Neural crest cell (in vitro differentiated cells): ENCODE results near the gene ABCG2. TPM values are rescaled to one million over a fixed set of nuclear protein-coding genes. Genes with fewer than 3 reads are reported as not detected.

Experiments
- DNase-seq: peaks from one replicate; pipeline ENCODE4 v3.0.0; 2021; ENCODE audit warnings: low read depth, mixed read lengths, low spot score
- H3K27ac Mint-ChIP-seq: one replicate; pipeline ENCODE4 v1.8.0; 2021; ENCODE audit warnings: mild to moderate bottlenecking, mixed read lengths; ENCODE audit not compliant: unreplicated experiment
- H3K27me3 Mint-ChIP-seq: 2 replicates; pipeline ENCODE4 v1.8.0; 2021; ENCODE audit warnings: low read depth, mild to moderate bottlenecking, mixed read lengths
- H3K36me3 Mint-ChIP-seq: 2 replicates; pipeline ENCODE4 v1.8.0; 2021; ENCODE audit warnings: low read depth, mild to moderate bottlenecking, mixed read lengths
- H3K4me1 Mint-ChIP-seq: 2 replicates; pipeline ENCODE4 v1.8.0; 2021; ENCODE audit warnings: mixed read lengths
- H3K4me3 Mint-ChIP-seq: one replicate; pipeline ENCODE4 v1.8.0; 2021; ENCODE audit warnings: mild to moderate bottlenecking, mixed read lengths
- H3K9me3 Mint-ChIP-seq: 2 replicates; pipeline ENCODE4 v1.8.0; 2021; ENCODE audit warnings: mixed read lengths
- CTCF ChIP-seq: fragments of 200-600 bp; sonication (generic); conservative IDR thresholded peaks from 2 replicates; pipeline ENCODE4 v1.5.0; 2021; ENCODE audit warnings: antibody characterized with exemption, mild to moderate bottlenecking
- total RNA-seq: library from RNA; stranded (reverse); gene quantifications from 2 replicates; pipeline ENCODE4 v1.2.1, GENCODE V29; 2021

ABCG2 gene
- total RNA-seq, 1 donor from 2014 or later, result 5.1 TPM

- Mint-ChIP-seq H3K4me1 (peaks cover 4% of the 10 kb centered on the region), H3K4me3 (no peak overlapping the region)
- no peak for TF ChIP-seq CTCF
Observed at GRCh38 chr4:88189881-88190585, 31.6 kb upstream of the ABCG2 start.

GRCh38 chr4:88189418-88189738 is 30.9 kb upstream of the ABCG2 start:
- peaks cover 4% of the 10 kb centered on the region for H3K4me1 Mint-ChIP-seq
- no peak overlapping the region for H3K27ac Mint-ChIP-seq
- no peaks in the 10 kb centered on the region for H3K36me3 Mint-ChIP-seq
- no peaks in the 10 kb centered on the region for H3K27me3 Mint-ChIP-seq
- DNase-seq, result no peak
- H3K9me3 Mint-ChIP-seq, result peaks cover 3% of the 10 kb centered on the region
- no peak for TF ChIP-seq CTCF
- no peak overlapping the region for H3K4me3 Mint-ChIP-seq

More at GRCh38 chr4:88189881-88190585, 31.6 kb upstream of the ABCG2 start:
- DNase-seq, result no peak
- peaks cover 3% of the 10 kb centered on the region for H3K9me3 Mint-ChIP-seq
- H3K27me3 Mint-ChIP-seq, result no peaks in the 10 kb centered on the region
- no peak overlapping the region for H3K27ac Mint-ChIP-seq
- no peaks in the 10 kb centered on the region for H3K36me3 Mint-ChIP-seq

- no peak for TF ChIP-seq CTCF
- Mint-ChIP-seq H3K4me1 (peaks cover 4% of the 10 kb centered on the region), H3K4me3 (no peak overlapping the region), H3K27ac (no peak overlapping the region), H3K36me3 (peaks cover under 1% of the 10 kb centered on the region), H3K27me3 (no peaks in the 10 kb centered on the region), H3K9me3 (peaks cover 3% of the 10 kb centered on the region)
- DNase-seq, result no peak
Observed at GRCh38 chr4:88188738-88189417, 30.4 kb upstream of the ABCG2 start.

- no peaks in the 10 kb centered on the region for H3K27me3 Mint-ChIP-seq
- H3K9me3 Mint-ChIP-seq, result peaks cover 3% of the 10 kb centered on the region
- no peak for TF ChIP-seq CTCF
- H3K36me3 Mint-ChIP-seq, result peaks cover 5% of the 10 kb centered on the region
- peaks cover 4% of the 10 kb centered on the region for H3K4me1 Mint-ChIP-seq
- H3K4me3 Mint-ChIP-seq, result no peak overlapping the region
- H3K27ac Mint-ChIP-seq, result no peak overlapping the region
- no peak for DNase-seq
Observed at GRCh38 chr4:88187766-88188165, 29.3 kb upstream of the ABCG2 start.

GRCh38 chr4:88185906-88186305 is 27.5 kb upstream of the ABCG2 start:
- H3K4me1 Mint-ChIP-seq, result peaks cover 4% of the 10 kb centered on the region

More at GRCh38 chr4:88185906-88186305, 27.5 kb upstream of the ABCG2 start:
- H3K9me3 Mint-ChIP-seq, result peaks cover 14% of the 10 kb centered on the region
- no peaks in the 10 kb centered on the region for H3K27me3 Mint-ChIP-seq
- TF ChIP-seq CTCF, result no peak
- H3K36me3 Mint-ChIP-seq, result peaks cover 8% of the 10 kb centered on the region
- no peak for DNase-seq
- H3K27ac Mint-ChIP-seq, result no peak overlapping the region
- H3K4me3 Mint-ChIP-seq, result no peak overlapping the region
